GM12874 (cell line): ENCODE results near the gene CD6.

Experiments used
- TF ChIP-seq, protein P1 (sequence below): IDR thresholded peaks from 2 replicates; pipeline ENCODE4 v1.5.1; 2011; ENCODE audit warnings: low read depth, mild to moderate bottlenecking, control low read depth, low read length, moderate library complexity; ENCODE audit not compliant: insufficient read depth

The CD6 gene, protein sequence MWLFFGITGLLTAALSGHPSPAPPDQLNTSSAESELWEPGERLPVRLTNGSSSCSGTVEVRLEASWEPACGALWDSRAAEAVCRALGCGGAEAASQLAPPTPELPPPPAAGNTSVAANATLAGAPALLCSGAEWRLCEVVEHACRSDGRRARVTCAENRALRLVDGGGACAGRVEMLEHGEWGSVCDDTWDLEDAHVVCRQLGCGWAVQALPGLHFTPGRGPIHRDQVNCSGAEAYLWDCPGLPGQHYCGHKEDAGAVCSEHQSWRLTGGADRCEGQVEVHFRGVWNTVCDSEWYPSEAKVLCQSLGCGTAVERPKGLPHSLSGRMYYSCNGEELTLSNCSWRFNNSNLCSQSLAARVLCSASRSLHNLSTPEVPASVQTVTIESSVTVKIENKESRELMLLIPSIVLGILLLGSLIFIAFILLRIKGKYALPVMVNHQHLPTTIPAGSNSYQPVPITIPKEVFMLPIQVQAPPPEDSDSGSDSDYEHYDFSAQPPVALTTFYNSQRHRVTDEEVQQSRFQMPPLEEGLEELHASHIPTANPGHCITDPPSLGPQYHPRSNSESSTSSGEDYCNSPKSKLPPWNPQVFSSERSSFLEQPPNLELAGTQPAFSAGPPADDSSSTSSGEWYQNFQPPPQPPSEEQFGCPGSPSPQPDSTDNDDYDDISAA

DNA sequence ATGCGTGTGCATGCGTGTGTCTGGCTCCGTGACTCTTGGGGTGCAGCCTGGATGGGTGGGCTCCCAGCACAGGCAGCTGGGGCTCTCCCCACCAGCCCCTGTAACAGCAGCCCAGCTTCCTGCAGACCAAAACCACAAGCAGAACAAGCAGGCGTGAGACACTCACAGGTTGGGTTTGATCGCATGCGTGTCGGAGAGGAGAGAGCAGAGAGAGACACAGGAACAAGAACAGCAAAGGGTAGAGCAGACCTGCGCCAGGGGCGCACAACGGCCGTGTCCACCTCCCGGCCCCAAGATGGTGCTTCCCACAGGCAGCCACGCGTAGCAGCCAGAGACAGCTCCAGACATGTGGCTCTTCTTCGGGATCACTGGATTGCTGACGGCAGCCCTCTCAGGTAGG lies at the start of gene CD6:
CD6 (plus strand) TSS at position 161 of the 400 bp plus-strand sequence; CDS start at position 347, 186 bp downstream.
- TF ChIP-seq, protein P1, sequence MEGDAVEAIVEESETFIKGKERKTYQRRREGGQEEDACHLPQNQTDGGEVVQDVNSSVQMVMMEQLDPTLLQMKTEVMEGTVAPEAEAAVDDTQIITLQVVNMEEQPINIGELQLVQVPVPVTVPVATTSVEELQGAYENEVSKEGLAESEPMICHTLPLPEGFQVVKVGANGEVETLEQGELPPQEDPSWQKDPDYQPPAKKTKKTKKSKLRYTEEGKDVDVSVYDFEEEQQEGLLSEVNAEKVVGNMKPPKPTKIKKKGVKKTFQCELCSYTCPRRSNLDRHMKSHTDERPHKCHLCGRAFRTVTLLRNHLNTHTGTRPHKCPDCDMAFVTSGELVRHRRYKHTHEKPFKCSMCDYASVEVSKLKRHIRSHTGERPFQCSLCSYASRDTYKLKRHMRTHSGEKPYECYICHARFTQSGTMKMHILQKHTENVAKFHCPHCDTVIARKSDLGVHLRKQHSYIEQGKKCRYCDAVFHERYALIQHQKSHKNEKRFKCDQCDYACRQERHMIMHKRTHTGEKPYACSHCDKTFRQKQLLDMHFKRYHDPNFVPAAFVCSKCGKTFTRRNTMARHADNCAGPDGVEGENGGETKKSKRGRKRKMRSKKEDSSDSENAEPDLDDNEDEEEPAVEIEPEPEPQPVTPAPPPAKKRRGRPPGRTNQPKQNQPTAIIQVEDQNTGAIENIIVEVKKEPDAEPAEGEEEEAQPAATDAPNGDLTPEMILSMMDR: no peak

DNA sequence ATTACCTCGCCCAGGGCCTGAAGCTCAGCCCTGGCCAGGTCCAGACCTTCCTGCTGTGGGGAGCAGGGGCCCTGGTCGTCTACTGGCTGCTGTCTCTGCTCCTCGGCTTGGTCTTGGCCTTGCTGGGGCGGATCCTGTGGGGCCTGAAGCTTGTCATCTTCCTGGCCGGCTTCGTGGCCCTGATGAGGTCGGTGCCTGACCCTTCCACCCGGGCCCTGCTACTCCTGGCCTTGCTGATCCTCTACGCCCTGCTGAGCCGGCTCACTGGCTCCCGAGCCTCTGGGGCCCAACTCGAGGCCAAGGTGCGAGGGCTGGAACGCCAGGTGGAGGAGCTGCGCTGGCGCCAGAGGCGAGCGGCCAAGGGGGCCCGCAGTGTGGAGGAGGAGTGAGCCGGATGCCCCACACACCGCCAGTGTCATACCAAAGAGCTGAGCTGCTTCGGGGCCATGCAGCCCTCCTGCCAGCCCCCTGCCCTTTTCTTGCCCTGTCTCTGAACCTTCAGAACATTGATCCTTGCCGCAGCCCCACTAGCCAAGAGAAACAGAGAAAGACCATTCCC lies 49.6 kb upstream of the CD6 start:
- TF ChIP-seq, protein P1: no peak

DNA sequence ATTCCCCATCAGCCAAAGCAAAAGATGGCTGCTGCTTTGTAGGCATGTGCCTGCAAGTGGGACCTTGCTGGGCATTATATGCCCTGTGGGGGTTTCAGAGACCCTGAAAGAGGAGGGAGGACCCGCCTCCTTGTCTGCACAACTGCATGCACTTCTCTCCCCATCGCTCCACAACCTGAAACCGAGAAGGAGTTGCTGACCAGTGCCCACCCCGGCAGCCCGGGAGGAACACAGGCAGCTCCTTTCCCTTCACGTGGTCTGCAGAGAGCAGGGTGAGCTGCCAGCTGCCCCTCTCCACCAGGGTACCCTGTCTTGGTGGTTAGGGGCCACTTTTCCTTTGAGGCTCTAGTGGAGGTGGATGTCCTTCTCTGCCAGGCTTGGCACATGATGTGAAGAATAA lies 48.6 kb upstream of the CD6 start:
- TF ChIP-seq, protein P1: no peak

DNA sequence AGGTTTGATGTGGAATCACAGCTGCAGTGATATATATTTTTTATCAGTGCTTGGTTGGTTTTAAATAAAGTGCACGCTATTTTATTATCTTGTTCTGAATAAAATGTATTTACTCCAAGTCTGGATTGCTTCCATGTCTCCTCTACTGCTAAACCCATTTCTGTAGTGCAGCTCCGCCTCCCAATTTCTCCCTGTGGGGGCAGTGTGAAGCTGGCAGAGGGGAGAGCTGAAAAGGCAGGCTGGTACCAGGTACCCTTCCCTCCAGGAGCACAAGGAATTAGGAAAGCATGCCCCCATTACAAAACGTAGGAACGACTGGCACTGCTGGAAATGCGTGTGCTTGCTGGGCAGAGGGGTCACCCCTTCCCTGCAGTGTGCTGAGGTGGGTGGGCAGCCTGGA lies 48.2 kb upstream of the CD6 start:
- TF ChIP-seq, protein P1: no peak

DNA sequence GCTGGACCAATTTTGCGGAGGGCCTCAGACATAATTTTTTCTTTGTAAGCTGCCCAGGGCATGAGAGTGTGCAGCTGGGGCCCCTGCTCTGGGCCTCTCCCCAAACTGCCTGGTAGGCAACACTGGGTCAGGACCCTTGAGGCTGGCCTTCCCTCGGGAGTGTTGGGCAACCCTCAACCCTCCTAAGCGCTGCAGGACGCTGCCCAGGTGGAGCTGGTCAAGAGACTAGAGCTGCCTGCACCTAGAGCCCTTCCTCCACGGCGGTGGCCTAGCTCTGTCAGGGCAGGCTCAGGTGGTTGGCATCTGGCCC lies 47.7 kb upstream of the CD6 start:
- TF ChIP-seq, protein P1: no peak

DNA sequence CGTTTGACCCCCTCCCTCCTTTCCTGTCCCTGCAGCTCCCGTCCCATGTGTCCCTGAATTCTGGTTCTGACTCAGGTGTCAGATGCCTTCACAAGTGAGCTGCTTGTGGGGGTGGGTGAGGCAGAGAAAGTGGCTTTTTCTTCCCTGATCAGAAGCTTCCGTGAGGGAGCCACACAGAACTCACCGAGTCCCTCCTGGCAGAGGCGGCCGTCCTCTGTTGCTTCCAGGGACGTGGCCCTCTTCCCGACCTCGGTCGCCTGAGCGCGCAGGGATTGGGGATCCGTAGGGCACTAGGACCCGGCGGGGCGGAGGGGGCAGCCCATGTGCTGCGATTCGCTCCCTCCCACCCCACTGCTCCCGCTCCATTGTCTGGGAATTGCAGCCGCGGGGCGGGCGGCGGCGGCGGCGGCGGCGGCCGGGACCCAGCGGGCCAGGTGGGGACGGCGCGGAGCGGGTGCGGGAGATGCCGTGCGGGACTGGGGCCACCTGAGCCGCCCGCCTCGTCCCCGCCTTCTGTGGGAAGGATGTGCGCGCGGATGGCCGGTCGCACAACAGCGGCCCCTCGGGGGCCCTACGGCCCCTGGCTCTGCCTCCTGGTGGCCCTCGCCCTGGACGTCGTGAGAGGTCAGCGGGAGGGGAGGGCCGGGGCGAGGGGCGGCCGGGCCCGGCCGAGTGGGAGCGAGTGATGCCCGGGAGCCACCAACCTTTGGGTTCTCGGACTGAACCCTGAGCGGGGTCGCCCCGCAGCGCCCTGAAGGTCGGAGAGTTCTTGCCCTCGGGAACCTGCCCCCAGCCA lies 47.2 kb upstream of the CD6 start, which contains the start of gene TMEM132A:
TMEM132A (plus strand) TSS at position 351 of the 796 bp plus-strand sequence; CDS start at position 525, 174 bp downstream.
- TF ChIP-seq, protein P1: no peak
